ENCODE results near the gene AREL1.

- TF ChIP-seq POLR2AphosphoS5 (IDR thresholded peaks at IDR 0.05) (no peak), POLR2A (IDR thresholded peaks at IDR 0.05) (no peak), CTCF (IDR thresholded peaks at IDR 0.05) (no peak), EP300 (IDR thresholded peaks at IDR 0.05) (no peak)
Observed at GRCh38 chr14:74735125-74735524, 22.2 kb upstream of the AREL1 start.

Measured in sigmoid colon (tissue), 4 donors.